GM18858 (cell line): Measurements from ENCODE around the gene DCUN1D4.

Experiments used
- ATAC-seq: cut with Tn5 transposase; IDR thresholded peaks from one replicate; pipeline ENCODE4 v1.9.1; 2021; ENCODE audit not compliant: unreplicated experiment

DCUN1D4 gene

GRCh38 chr4:51853027-51853682 is 10.2 kb downstream of the DCUN1D4 start:
- no peak for ATAC-seq

GRCh38 chr4:51855270-51855669 is 12.3 kb downstream of the DCUN1D4 start:
- no peak for ATAC-seq

- no peak for ATAC-seq
Measured at GRCh38 chr4:51855751-51856150, 12.8 kb downstream of the DCUN1D4 start.

- no peak for ATAC-seq
Measured at GRCh38 chr4:51858605-51859202, 15.8 kb downstream of the DCUN1D4 start.

GRCh38 chr4:51859476-51860031 is 16.6 kb downstream of the DCUN1D4 start:
- ATAC-seq, result no peak

GRCh38 chr4:51862199-51862598 is 19.2 kb downstream of the DCUN1D4 start:
- no peak for ATAC-seq

- no peak for ATAC-seq
Measured at GRCh38 chr4:51862781-51863180, 19.8 kb downstream of the DCUN1D4 start.

GRCh38 chr4:51865717-51866116 is 22.8 kb downstream of the DCUN1D4 start:
- ATAC-seq, result no peak

GRCh38 chr4:51866835-51867234 is 23.9 kb downstream of the DCUN1D4 start:
- no peak for ATAC-seq

- ATAC-seq, result no peak
Measured at GRCh38 chr4:51867689-51868448, 24.9 kb downstream of the DCUN1D4 start.

GRCh38 chr4:51868449-51868847 is 25.5 kb downstream of the DCUN1D4 start:
- ATAC-seq, result no peak

- no peak for ATAC-seq
Measured at GRCh38 chr4:51870441-51871188, 27.7 kb downstream of the DCUN1D4 start.

GRCh38 chr4:51872283-51872997 is 29.5 kb downstream of the DCUN1D4 start:
- ATAC-seq, result no peak

GRCh38 chr4:51874551-51874950 is 31.6 kb downstream of the DCUN1D4 start:
- ATAC-seq, result no peak

GRCh38 chr4:51878431-51878830 is 35.5 kb downstream of the DCUN1D4 start:
- no peak for ATAC-seq

- ATAC-seq, result no peak
Measured at GRCh38 chr4:51880016-51880915, 37.3 kb downstream of the DCUN1D4 start.

- no peak for ATAC-seq
Measured at GRCh38 chr4:51884055-51884454, 41.1 kb downstream of the DCUN1D4 start.

- ATAC-seq, result no peak
Measured at GRCh38 chr4:51884606-51885005, 41.7 kb downstream of the DCUN1D4 start.

GRCh38 chr4:51885363-51885762 is 42.4 kb downstream of the DCUN1D4 start:
- peak; percentile 62 for ATAC-seq
